DMS153 treated with DMSO at 0.1 percent for 48 hours (cell line): Measurements from ENCODE around the gene SLAMF9.
"Not testable (repeated sequence)": the region's sequence is repeated elsewhere in the genome, so short reads cannot be mapped to it uniquely, and the experiment has no call there.

ENCODE experiments used
- DNase-seq: peaks from one replicate; lab custom pipeline; 2025; ENCODE audit not compliant: unreplicated experiment; lab: John Stamatoyannopoulos, UW

SLAMF9 gene

GRCh38 chr1:159921700-159922504 lies 32.1 kb downstream of the SLAMF9 start:
- no peak for DNase-seq

- DNase-seq = no peak
Measured at GRCh38 chr1:159921251-159921650, 32.8 kb downstream of the SLAMF9 start.

GRCh38 chr1:159920651-159921050 lies 33.4 kb downstream of the SLAMF9 start:
- DNase-seq = no peak

GRCh38 chr1:159920202-159920601 lies 33.8 kb downstream of the SLAMF9 start:
- no peak for DNase-seq

GRCh38 chr1:159919236-159919865 lies 34.7 kb downstream of the SLAMF9 start:
- DNase-seq = no peak

GRCh38 chr1:159918352-159919200 lies 35.5 kb downstream of the SLAMF9 start:
- no peak for DNase-seq

GRCh38 chr1:159917533-159918351 lies 36.3 kb downstream of the SLAMF9 start:
- no peak for DNase-seq

GRCh38 chr1:159916242-159917051 lies 37.6 kb downstream of the SLAMF9 start:
- peak; percentile 96 for DNase-seq

- DNase-seq = no peak
Measured at GRCh38 chr1:159915571-159916241, 38.3 kb downstream of the SLAMF9 start.

GRCh38 chr1:159914252-159915018 lies 39.6 kb downstream of the SLAMF9 start:
- peak; percentile 47 for DNase-seq

GRCh38 chr1:159913451-159914192 lies 40.4 kb downstream of the SLAMF9 start:
- peak; percentile 51 for DNase-seq

GRCh38 chr1:159911326-159912070 lies 42.5 kb downstream of the SLAMF9 start:
- no peak for DNase-seq

- DNase-seq = no peak
Measured at GRCh38 chr1:159908031-159908940, 45.8 kb downstream of the SLAMF9 start.

- no peak for DNase-seq
Measured at GRCh38 chr1:159906960-159907359, 47.1 kb downstream of the SLAMF9 start.

GRCh38 chr1:159904036-159904435 lies 50.0 kb downstream of the SLAMF9 start:
- not testable (repeated sequence) for DNase-seq

- DNase-seq = no peak
Measured at GRCh38 chr1:159902541-159902940, 51.5 kb downstream of the SLAMF9 start.
